BJ (cell line): ENCODE data around the gene LUC7L3. TPM values are rescaled to one million over a fixed set of nuclear protein-coding genes. Genes with fewer than 3 reads are reported as not detected.

Experiments used
- CTCF ChIA-PET: fragments of 350-600 bp; formaldehyde crosslinking; extraction: SDS; loops from one replicate; lab custom pipeline; 2021; ENCODE audit warnings: antibody characterized with exemption, inconsistent platforms; lab: Yijun Ruan, JAX
- POLR2A ChIA-PET: fragments of 300-600 bp; sonication (Branson Sonifier 250); formaldehyde crosslinking; extraction: SDS; loops from one replicate; lab custom pipeline; 2021; ENCODE audit warnings: antibody characterized with exemption; lab: Charles Lee
- DNase-seq: peaks from one replicate; pipeline ENCODE4 v3.0.0-alpha.2; 2011; ENCODE audit warnings: low read depth
- H3K27me3 ChIP-seq: 2 replicates; pipeline ENCODE4 v1.6.0; 2011; ENCODE audit warnings: low read length; ENCODE audit not compliant: control insufficient read depth, insufficient read depth
- H3K36me3 ChIP-seq: 2 replicates; pipeline ENCODE4 v1.5.1; 2011; ENCODE audit warnings: low read length; ENCODE audit not compliant: control insufficient read depth, insufficient read depth
- H3K4me3 ChIP-seq: 2 replicates; pipeline ENCODE4 v1.5.1; 2011; ENCODE audit warnings: low read depth, mild to moderate bottlenecking, control low read depth, low read length
- CTCF ChIP-seq: IDR thresholded peaks from 2 replicates; pipeline ENCODE4 v1.5.1; 2011; ENCODE audit warnings: low read depth, mild to moderate bottlenecking, control low read depth, inconsistent platforms, low read length, moderate library complexity; ENCODE audit not compliant: insufficient read depth
- polyA plus RNA-seq: library from polyadenylated mRNA; depleted of rRNA; stranded (reverse); fragments of >200 nt; gene quantifications from 2 replicates; pipeline ENCODE4 v1.2.3, GENCODE V29; 2011

The LUC7L3 gene
- polyA plus RNA-seq, 1 experiment: 55.6 TPM

GRCh38 chr17:50684288-50684611, 35.2 kb upstream of the LUC7L3 start:
- POLR2A ChIA-PET: no interaction called here
- CTCF ChIA-PET: interaction anchor here (0.7 to 5.3 kb wide), 6 partner anchors 11 to 59 kb away, joined by 3 to 28 read pairs (median 4); no protein-coding TSS in a partner anchor
- peaks cover 7% of the 10 kb centered on the region for H3K36me3 ChIP-seq
- no peak overlapping the region for H3K4me3 ChIP-seq
- no peaks in the 10 kb centered on the region for H3K27me3 ChIP-seq
- DNase-seq: no peak
- TF ChIP-seq CTCF: no peak

GRCh38 chr17:50684612-50685333, 34.6 kb upstream of the LUC7L3 start:
- no peak for DNase-seq
- Histone ChIP-seq H3K4me3 (no peak overlapping the region), H3K36me3 (peaks cover 4% of the 10 kb centered on the region), H3K27me3 (no peaks in the 10 kb centered on the region)
- ChIA-PET POLR2A (no interaction called here), CTCF (interaction anchor here (0.7 to 5.3 kb wide), 6 partner anchors 11 to 59 kb away, joined by 3 to 28 read pairs (median 4); no protein-coding TSS in a partner anchor)
- TF ChIP-seq CTCF: no peak

GRCh38 chr17:50685334-50685665, 34.1 kb upstream of the LUC7L3 start:
- CTCF ChIA-PET: interaction anchor here (1.4 to 5.3 kb wide), 3 partner anchors 10 to 54 kb away, joined by 5 to 28 read pairs (median 9); no protein-coding TSS in a partner anchor
- DNase-seq: no peak
- no peaks in the 10 kb centered on the region for H3K27me3 ChIP-seq
- peaks cover 4% of the 10 kb centered on the region for H3K36me3 ChIP-seq
- H3K4me3 ChIP-seq: no peak overlapping the region
- POLR2A ChIA-PET: no interaction called here
- TF ChIP-seq CTCF: no peak

- Histone ChIP-seq H3K36me3 (peaks cover 4% of the 10 kb centered on the region), H3K4me3 (no peak overlapping the region), H3K27me3 (no peaks in the 10 kb centered on the region)
- POLR2A ChIA-PET: no interaction called here
- TF ChIP-seq CTCF: no peak
- CTCF ChIA-PET: interaction anchor here (2.7 to 5.3 kb wide), 2 partner anchors 10 to 55 kb away, joined by 9 to 28 read pairs; no protein-coding TSS in a partner anchor
- no peak for DNase-seq
Measured at GRCh38 chr17:50685691-50686493, 33.5 kb upstream of the LUC7L3 start.
